Measurements from ENCODE around the gene CIAPIN1. TPM values are rescaled to one million over a fixed set of nuclear protein-coding genes. Genes with fewer than 3 reads are reported as not detected.

The CIAPIN1 gene
- total RNA-seq, 1 experiment from 2014 or later, result 99.9 TPM

- no peak for TF ChIP-seq CTCF (IDR thresholded peaks at IDR 0.05; ENCODE audit: unreplicated experiment)
- DNase-seq (ENCODE audit: unreplicated experiment), result no peak
- peaks cover 96% of the 10 kb centered on the region for H3K36me3 Mint-ChIP-seq (ENCODE audit: insufficient read depth, unreplicated experiment)
- intact Hi-C loops (cut with micrococcal nuclease), result no loop called here
- H3K27ac Mint-ChIP-seq (ENCODE audit: low read depth, unreplicated experiment), result no peak overlapping the region
- BruUV-seq (replicated peaks), result no TSS peak
- H3K4me1 Mint-ChIP-seq (ENCODE audit: insufficient read depth, unreplicated experiment), result no peaks in the 10 kb centered on the region
- no peaks in the 10 kb centered on the region for H3K9me3 Mint-ChIP-seq (ENCODE audit: unreplicated experiment)
- H3K4me3 Mint-ChIP-seq (ENCODE audit: unreplicated experiment), result no peak overlapping the region
- CTCF ChIA-PET, result interaction anchor here (1.1 kb wide), 1 partner anchor 18 kb away, joined by 4 read pairs; no protein-coding TSS in a partner anchor
- POLR2A ChIA-PET, result interaction anchor here (0.6 to 1.5 kb wide), 2 partner anchors 10 to 11 kb away, joined by 3 to 8 read pairs; partner anchors contain the start of genes CIAPIN1 and COQ9
- no peaks in the 10 kb centered on the region for H3K27me3 Mint-ChIP-seq (ENCODE audit: insufficient read depth, unreplicated experiment)
These were observed 11.3 kb downstream of the CIAPIN1 start for GRCh38 chr16:57435838-57436237.

DNA sequence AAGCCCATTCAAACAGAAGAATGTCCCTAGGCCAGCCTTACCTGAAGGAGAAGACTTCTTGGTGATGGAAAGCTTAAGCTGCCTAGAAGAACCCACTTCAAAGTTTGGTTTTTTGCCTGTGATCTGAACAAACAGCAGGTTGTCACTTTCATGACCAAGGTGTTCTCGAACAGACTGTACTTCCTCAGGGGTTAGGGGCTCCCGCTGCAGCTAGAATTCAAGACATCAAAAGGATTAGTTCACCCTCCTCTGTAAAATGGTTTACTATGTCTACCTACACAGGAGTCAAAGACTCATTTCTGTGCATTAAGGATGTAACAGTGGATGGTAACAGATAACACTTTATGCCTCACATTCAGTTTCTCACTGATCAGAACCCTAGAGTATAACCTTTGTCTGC is 13.2 kb downstream of the CIAPIN1 start:
- Mint-ChIP-seq H3K4me1 (ENCODE audit: insufficient read depth, unreplicated experiment) (no peaks in the 10 kb centered on the region), H3K4me3 (ENCODE audit: unreplicated experiment) (no peak overlapping the region), H3K36me3 (ENCODE audit: insufficient read depth, unreplicated experiment) (peaks cover 96% of the 10 kb centered on the region), H3K27ac (ENCODE audit: low read depth, unreplicated experiment) (no peak overlapping the region), H3K27me3 (ENCODE audit: insufficient read depth, unreplicated experiment) (no peaks in the 10 kb centered on the region), H3K9me3 (ENCODE audit: unreplicated experiment) (no peaks in the 10 kb centered on the region)
- no TSS peak for BruUV-seq (replicated peaks)
- TF ChIP-seq CTCF (IDR thresholded peaks at IDR 0.05; ENCODE audit: unreplicated experiment), result no peak
- ChIA-PET CTCF (interaction anchor here (5.5 kb wide), 1 partner anchor 16 kb away, joined by 55 read pairs; no protein-coding TSS in a partner anchor), POLR2A (interaction anchor here (2.6 kb wide), 1 partner anchor 13 kb away, joined by 7 read pairs; no protein-coding TSS in a partner anchor)
- intact Hi-C loops (cut with micrococcal nuclease), result no loop called here
- DNase-seq (ENCODE audit: unreplicated experiment), result no peak

DNA sequence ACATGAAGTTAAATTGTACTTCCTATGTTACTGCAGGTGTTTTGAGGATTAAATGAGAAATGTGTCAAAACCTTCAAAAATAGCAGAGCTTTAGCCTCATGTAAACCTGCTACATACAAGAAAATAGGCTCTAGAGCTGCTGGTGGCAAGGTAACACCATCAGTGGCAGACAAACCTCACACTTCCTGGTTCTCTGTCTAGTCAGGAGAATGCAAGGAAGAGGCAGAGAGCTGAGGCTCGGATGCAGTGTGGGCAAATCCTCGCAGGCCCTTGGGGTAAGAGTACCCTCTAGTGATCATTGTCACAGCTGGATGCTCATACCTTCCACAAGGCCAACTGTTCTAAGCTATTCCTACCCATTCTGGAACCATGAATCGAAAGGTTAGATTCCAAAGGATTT is 14.2 kb downstream of the CIAPIN1 start:
- TF ChIP-seq CTCF (IDR thresholded peaks at IDR 0.05; ENCODE audit: unreplicated experiment), result no peak
- Mint-ChIP-seq H3K27ac (ENCODE audit: low read depth, unreplicated experiment) (no peak overlapping the region), H3K36me3 (ENCODE audit: insufficient read depth, unreplicated experiment) (peaks cover 95% of the 10 kb centered on the region), H3K9me3 (ENCODE audit: unreplicated experiment) (no peaks in the 10 kb centered on the region), H3K4me1 (ENCODE audit: insufficient read depth, unreplicated experiment) (no peaks in the 10 kb centered on the region), H3K27me3 (ENCODE audit: insufficient read depth, unreplicated experiment) (no peaks in the 10 kb centered on the region), H3K4me3 (ENCODE audit: unreplicated experiment) (no peak overlapping the region)
- intact Hi-C loops (cut with micrococcal nuclease), result no loop called here
- DNase-seq (ENCODE audit: unreplicated experiment), result no peak
- CTCF ChIA-PET, result interaction anchor here (0.7 to 5.5 kb wide), 2 partner anchors 15 to 188 kb away, joined by 3 to 55 read pairs; partner anchors contain the start of gene ARL2BP
- BruUV-seq (replicated peaks), result no TSS peak
- POLR2A ChIA-PET, result interaction anchor here (1.1 to 2.6 kb wide), 3 partner anchors 9 to 247 kb away, joined by 3 to 7 read pairs (median 3); partner anchors contain the start of genes PSME3IP1 and RSPRY1

- no TSS peak for BruUV-seq (replicated peaks)
- ChIA-PET CTCF (interaction anchor here (0.7 to 5.5 kb wide), 2 partner anchors 15 to 187 kb away, joined by 3 to 55 read pairs; partner anchors contain the start of gene ARL2BP), POLR2A (interaction anchor here (1.1 to 2.6 kb wide), 3 partner anchors 9 to 246 kb away, joined by 3 to 7 read pairs (median 3); partner anchors contain the start of genes PSME3IP1 and RSPRY1)
- Mint-ChIP-seq H3K27ac (ENCODE audit: low read depth, unreplicated experiment) (no peak overlapping the region), H3K27me3 (ENCODE audit: insufficient read depth, unreplicated experiment) (no peaks in the 10 kb centered on the region), H3K4me1 (ENCODE audit: insufficient read depth, unreplicated experiment) (no peaks in the 10 kb centered on the region), H3K9me3 (ENCODE audit: unreplicated experiment) (no peaks in the 10 kb centered on the region), H3K4me3 (ENCODE audit: unreplicated experiment) (no peak overlapping the region), H3K36me3 (ENCODE audit: insufficient read depth, unreplicated experiment) (peaks cover 93% of the 10 kb centered on the region)
- intact Hi-C loops (cut with micrococcal nuclease), result no loop called here
- no peak for TF ChIP-seq CTCF (IDR thresholded peaks at IDR 0.05; ENCODE audit: unreplicated experiment)
- DNase-seq (ENCODE audit: unreplicated experiment), result no peak
These were observed 14.7 kb downstream of the CIAPIN1 start for GRCh38 chr16:57432505-57432904.

Measured in MCF 10A (cell line).